Endothelial cell of umbilical vein (primary cell): Measurements from ENCODE around the gene FOXP4.

Experiments used
- EZH2 ChIP-seq: IDR thresholded peaks from 2 replicates; pipeline ENCODE4 v1.6.1; 2012; ENCODE audit warnings: borderline replicate concordance, low read depth, mild to moderate bottlenecking, moderate library complexity, low read length, inconsistent platforms; ENCODE audit not compliant: severe bottlenecking
- JUN ChIP-seq: IDR thresholded peaks from 2 replicates; pipeline ENCODE4 v1.6.1; 2011; ENCODE audit warnings: borderline replicate concordance, low read depth; ENCODE audit not compliant: insufficient read length, insufficient read depth
- MYC ChIP-seq: IDR thresholded peaks from one replicate; pipeline ENCODE4 v1.6.1; 2011; ENCODE audit warnings: mild to moderate bottlenecking, low read depth, low read length
- POLR2A ChIP-seq: IDR thresholded peaks from 2 replicates; pipeline ENCODE4 v1.6.1; 2012; ENCODE audit warnings: low read depth, mild to moderate bottlenecking, control low read depth, low read length
- POLR2AphosphoS5 ChIP-seq: IDR thresholded peaks from 2 replicates; pipeline ENCODE4 v1.6.1; 2012; ENCODE audit warnings: low read depth, mild to moderate bottlenecking, control low read depth, low read length, moderate library complexity; ENCODE audit not compliant: insufficient read depth
- TF ChIP-seq, protein P1 (sequence below), 2 donors: IDR thresholded peaks; 1 replicate in 1 of 2; 2 replicates in 1 of 2; pipeline ENCODE4 v1.5.1; 2011; ENCODE audit warnings: low read length in 2 of 2, mild to moderate bottlenecking in 2 of 2, moderate library complexity in 2 of 2, control low read depth in 1 of 2, inconsistent platforms in 1 of 2, low read depth in 1 of 2; ENCODE audit not compliant: insufficient read depth in 1 of 2; ENCODE audit errors: extremely low read depth in 1 of 2
- TF ChIP-seq, protein P2 (sequence below): IDR thresholded peaks from 2 replicates; pipeline ENCODE4 v1.6.1; 2011; ENCODE audit not compliant: insufficient read depth, insufficient read length

DNA sequence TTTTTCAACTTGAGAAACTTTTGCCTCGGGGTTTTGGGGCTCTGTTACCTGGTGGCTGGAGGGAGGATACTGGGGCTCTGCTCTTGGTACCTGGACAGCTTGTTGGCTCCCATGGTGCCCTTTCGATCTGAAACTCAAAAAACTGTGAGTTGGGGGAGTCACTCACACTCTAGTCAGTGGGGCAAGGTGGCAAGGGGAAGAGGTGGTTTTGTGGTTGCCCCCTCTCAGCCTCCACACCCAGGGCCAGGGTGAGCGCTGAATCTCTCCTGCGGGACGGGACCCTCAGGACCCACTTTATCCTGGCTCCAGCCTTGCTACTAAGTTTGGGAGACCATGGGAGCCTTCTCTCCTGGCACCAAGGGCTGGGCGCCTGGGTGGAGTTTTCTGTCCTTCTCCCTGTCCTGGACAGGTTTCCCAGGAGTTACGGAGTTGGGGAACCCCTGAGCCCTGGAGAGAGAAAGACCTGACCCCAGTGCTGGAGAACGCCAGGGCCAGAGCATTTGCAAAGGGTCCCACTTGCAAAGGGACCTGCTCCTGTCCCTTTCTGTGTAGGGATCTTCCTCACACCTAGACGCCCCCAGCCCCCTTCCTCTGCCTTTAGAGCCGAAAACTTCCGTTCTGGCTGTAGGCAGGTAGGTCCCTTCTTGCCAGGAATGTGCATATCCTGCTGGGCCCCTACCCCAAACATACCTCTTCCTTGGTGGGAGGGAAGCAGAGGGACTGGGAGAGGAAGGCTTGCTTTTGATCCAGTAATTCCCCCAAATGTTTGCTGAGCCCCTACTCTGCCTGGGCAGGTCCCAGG lies 2.9 kb downstream of the FOXP4 start:
- TF ChIP-seq POLR2AphosphoS5 (no peak), POLR2A (no peak), JUN (no peak), EZH2 (no peak), MYC (no peak)
- TF ChIP-seq, protein P1, sequence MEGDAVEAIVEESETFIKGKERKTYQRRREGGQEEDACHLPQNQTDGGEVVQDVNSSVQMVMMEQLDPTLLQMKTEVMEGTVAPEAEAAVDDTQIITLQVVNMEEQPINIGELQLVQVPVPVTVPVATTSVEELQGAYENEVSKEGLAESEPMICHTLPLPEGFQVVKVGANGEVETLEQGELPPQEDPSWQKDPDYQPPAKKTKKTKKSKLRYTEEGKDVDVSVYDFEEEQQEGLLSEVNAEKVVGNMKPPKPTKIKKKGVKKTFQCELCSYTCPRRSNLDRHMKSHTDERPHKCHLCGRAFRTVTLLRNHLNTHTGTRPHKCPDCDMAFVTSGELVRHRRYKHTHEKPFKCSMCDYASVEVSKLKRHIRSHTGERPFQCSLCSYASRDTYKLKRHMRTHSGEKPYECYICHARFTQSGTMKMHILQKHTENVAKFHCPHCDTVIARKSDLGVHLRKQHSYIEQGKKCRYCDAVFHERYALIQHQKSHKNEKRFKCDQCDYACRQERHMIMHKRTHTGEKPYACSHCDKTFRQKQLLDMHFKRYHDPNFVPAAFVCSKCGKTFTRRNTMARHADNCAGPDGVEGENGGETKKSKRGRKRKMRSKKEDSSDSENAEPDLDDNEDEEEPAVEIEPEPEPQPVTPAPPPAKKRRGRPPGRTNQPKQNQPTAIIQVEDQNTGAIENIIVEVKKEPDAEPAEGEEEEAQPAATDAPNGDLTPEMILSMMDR (IDR thresholded peaks at IDR 0.05; ENCODE audit: extremely low read depth in 1 of 2, insufficient read depth in 1 of 2, low read depth in 1 of 2, low read length in 2 of 2), result no peak
- TF ChIP-seq, protein P2, sequence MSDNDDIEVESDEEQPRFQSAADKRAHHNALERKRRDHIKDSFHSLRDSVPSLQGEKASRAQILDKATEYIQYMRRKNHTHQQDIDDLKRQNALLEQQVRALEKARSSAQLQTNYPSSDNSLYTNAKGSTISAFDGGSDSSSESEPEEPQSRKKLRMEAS, result no peak
